Gastrocnemius medialis (tissue), 4 donors: ENCODE results near the gene RGR.

Experiments
- POLR2A ChIP-seq, 2 donors: fragments of 450-650 bp; IDR thresholded peaks; one replicate each; pipeline ENCODE4 v1.6.1; 2017; ENCODE audit warnings: antibody characterized with exemption in 2 of 2, mild to moderate bottlenecking in 2 of 2, moderate library complexity in 2 of 2
- TF ChIP-seq, protein P1 (sequence below), 5 experiments: fragments of 450-650 bp in 3 of 5; fragments of 200-600 bp in 2 of 5; sonication (generic) in 2 of 5; IDR thresholded peaks in 4 of 5; conservative IDR thresholded peaks in 1 of 5; 1 replicate in 4 of 5; 2 replicates in 1 of 5; pipeline ENCODE4 v1.5.1; 2016 to 2019; ENCODE audit warnings: antibody characterized with exemption in 5 of 5, mild to moderate bottlenecking in 3 of 5, moderate library complexity in 3 of 5

DNA sequence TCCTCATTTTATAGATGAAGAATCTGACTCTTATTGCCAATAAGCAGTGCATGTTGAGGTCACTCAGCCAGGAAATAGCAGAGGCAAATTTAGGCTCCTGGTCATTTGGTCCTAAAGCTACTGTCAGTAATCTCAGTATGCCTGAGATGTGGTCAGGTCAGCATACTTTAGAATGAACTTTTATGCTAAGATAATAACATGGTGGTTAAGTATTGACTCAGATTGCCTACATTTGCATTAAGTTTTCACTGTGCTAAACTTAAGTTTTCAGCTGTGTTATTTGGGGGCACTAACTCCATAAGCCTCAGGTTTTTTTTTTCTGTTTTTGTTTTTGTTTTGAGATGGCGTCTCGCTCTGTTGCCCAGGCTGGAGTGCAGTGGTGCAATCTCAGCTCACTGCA is 47.6 kb downstream of the RGR start:
- no peak for TF ChIP-seq POLR2A (IDR thresholded peaks at IDR 0.05)
- TF ChIP-seq, protein P1, sequence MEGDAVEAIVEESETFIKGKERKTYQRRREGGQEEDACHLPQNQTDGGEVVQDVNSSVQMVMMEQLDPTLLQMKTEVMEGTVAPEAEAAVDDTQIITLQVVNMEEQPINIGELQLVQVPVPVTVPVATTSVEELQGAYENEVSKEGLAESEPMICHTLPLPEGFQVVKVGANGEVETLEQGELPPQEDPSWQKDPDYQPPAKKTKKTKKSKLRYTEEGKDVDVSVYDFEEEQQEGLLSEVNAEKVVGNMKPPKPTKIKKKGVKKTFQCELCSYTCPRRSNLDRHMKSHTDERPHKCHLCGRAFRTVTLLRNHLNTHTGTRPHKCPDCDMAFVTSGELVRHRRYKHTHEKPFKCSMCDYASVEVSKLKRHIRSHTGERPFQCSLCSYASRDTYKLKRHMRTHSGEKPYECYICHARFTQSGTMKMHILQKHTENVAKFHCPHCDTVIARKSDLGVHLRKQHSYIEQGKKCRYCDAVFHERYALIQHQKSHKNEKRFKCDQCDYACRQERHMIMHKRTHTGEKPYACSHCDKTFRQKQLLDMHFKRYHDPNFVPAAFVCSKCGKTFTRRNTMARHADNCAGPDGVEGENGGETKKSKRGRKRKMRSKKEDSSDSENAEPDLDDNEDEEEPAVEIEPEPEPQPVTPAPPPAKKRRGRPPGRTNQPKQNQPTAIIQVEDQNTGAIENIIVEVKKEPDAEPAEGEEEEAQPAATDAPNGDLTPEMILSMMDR (IDR thresholded peaks at IDR 0.05 in 4 of 5, conservative IDR thresholded peaks at IDR 0.05 in 1 of 5) = no peak
